ENCODE measurements around the gene COL27A1. TPM values are rescaled to one million over a fixed set of nuclear protein-coding genes. Genes with fewer than 3 reads are reported as not detected.

Gene COL27A1
- total RNA-seq, 2 donors from 2014 or later, result 8.7 to 54.8 TPM

- no peak for DNase-seq (ENCODE audit: low spot score)
- Histone ChIP-seq H3K36me3 (no peaks in the 10 kb centered on the region), H3K27ac (no peak overlapping the region), H3K4me1 (replicated peaks) (no peaks in the 10 kb centered on the region), H3K27me3 (replicated peaks; ENCODE audit: insufficient read depth) (no peaks in the 10 kb centered on the region), H3K4me3 (no peak overlapping the region), H3K9me3 (no peaks in the 10 kb centered on the region)
- 96% methylated on average over 3 of the region's 3 CpGs for WGBS
- intact Hi-C loops (cut with DNase I), result no loop called here
- TF ChIP-seq POLR2A (IDR thresholded peaks at IDR 0.05) (no peak), POLR2AphosphoS5 (IDR thresholded peaks at IDR 0.05) (no peak), CTCF (IDR thresholded peaks at IDR 0.05) (no peak)
Observed at GRCh38 chr9:114243240-114243639, 87.9 kb downstream of the COL27A1 start.

GRCh38 chr9:114244570-114244969 lies 89.2 kb downstream of the COL27A1 start:
- WGBS, result 97% methylated on average over 8 of the region's 8 CpGs
- intact Hi-C loops (cut with DNase I), result no loop called here
- Histone ChIP-seq H3K4me1 (replicated peaks) (no peaks in the 10 kb centered on the region), H3K4me3 (no peak overlapping the region), H3K9me3 (no peaks in the 10 kb centered on the region), H3K27me3 (replicated peaks; ENCODE audit: insufficient read depth) (no peaks in the 10 kb centered on the region), H3K27ac (no peak overlapping the region), H3K36me3 (no peaks in the 10 kb centered on the region)
- TF ChIP-seq POLR2A (IDR thresholded peaks at IDR 0.05) (no peak), POLR2AphosphoS5 (IDR thresholded peaks at IDR 0.05) (no peak), CTCF (IDR thresholded peaks at IDR 0.05) (no peak)
- no peak for DNase-seq (ENCODE audit: low spot score)

GRCh38 chr9:114246558-114246957 lies 91.2 kb downstream of the COL27A1 start:
- Histone ChIP-seq H3K27ac (no peak overlapping the region), H3K27me3 (replicated peaks; ENCODE audit: insufficient read depth) (no peaks in the 10 kb centered on the region), H3K4me3 (no peak overlapping the region), H3K9me3 (no peaks in the 10 kb centered on the region), H3K36me3 (no peaks in the 10 kb centered on the region), H3K4me1 (replicated peaks) (no peaks in the 10 kb centered on the region)
- intact Hi-C loops (cut with DNase I), result no loop called here
- WGBS, result 88% methylated on average over 12 of the region's 12 CpGs
- DNase-seq (ENCODE audit: low spot score), result no peak
- TF ChIP-seq CTCF (IDR thresholded peaks at IDR 0.05) (no peak), POLR2A (IDR thresholded peaks at IDR 0.05) (no peak), POLR2AphosphoS5 (IDR thresholded peaks at IDR 0.05) (no peak)

GRCh38 chr9:114247077-114247476 lies 91.7 kb downstream of the COL27A1 start:
- DNase-seq (ENCODE audit: low spot score), result no peak
- Histone ChIP-seq H3K9me3 (no peaks in the 10 kb centered on the region), H3K4me1 (replicated peaks) (no peaks in the 10 kb centered on the region), H3K36me3 (no peaks in the 10 kb centered on the region), H3K4me3 (no peak overlapping the region), H3K27me3 (replicated peaks; ENCODE audit: insufficient read depth) (no peaks in the 10 kb centered on the region), H3K27ac (no peak overlapping the region)
- intact Hi-C loops (cut with DNase I), result no loop called here
- WGBS, result 89% methylated on average over 2 of the region's 2 CpGs
- no peak for TF ChIP-seq CTCF (IDR thresholded peaks at IDR 0.05)
- TF ChIP-seq POLR2A (IDR thresholded peaks at IDR 0.05), result no peak
- TF ChIP-seq POLR2AphosphoS5 (IDR thresholded peaks at IDR 0.05), result no peak

GRCh38 chr9:114247491-114247890 lies 92.2 kb downstream of the COL27A1 start:
- H3K4me3 ChIP-seq, result no peak overlapping the region
- H3K4me1 ChIP-seq (replicated peaks), result no peaks in the 10 kb centered on the region
- no peaks in the 10 kb centered on the region for H3K36me3 ChIP-seq
- DNase-seq (ENCODE audit: low spot score), result no peak
- no peaks in the 10 kb centered on the region for H3K9me3 ChIP-seq
- 68% methylated on average over 5 of the region's 5 CpGs for WGBS
- H3K27ac ChIP-seq, result no peak overlapping the region
- H3K27me3 ChIP-seq (replicated peaks; ENCODE audit: insufficient read depth), result no peaks in the 10 kb centered on the region
- TF ChIP-seq POLR2AphosphoS5 (IDR thresholded peaks at IDR 0.05) (no peak), POLR2A (IDR thresholded peaks at IDR 0.05) (no peak), CTCF (IDR thresholded peaks at IDR 0.05) (no peak)
- intact Hi-C loops (cut with DNase I), result no loop called here

Measured in prostate gland (tissue), 2 donors.